NCI-H1092 (cell line): ENCODE data around the gene CERS3.

Source experiments
- DNase-seq: peaks from one replicate; lab custom pipeline; 2025; lab: John Stamatoyannopoulos, UW

Gene CERS3

DNA sequence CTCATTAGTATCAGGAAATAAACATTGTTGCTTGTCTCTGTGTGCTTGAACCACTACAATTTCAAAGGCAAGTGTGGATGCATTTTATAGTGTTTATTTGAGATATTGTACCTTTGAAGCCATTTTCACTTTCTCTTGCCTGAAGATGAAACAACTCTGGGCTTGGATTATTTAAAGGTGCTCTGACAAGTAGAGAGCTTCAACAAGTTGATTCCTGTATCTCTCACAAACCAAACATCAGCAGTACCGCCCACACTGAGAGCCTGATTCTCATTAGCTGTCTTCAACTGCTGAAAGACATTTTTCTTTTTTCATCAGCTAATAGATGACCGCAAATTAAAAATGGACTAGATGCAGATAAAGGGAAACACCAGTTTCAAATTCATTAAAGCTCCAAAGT lies 806 bp upstream of the CERS3 start:
- DNase-seq, result no peak

DNA sequence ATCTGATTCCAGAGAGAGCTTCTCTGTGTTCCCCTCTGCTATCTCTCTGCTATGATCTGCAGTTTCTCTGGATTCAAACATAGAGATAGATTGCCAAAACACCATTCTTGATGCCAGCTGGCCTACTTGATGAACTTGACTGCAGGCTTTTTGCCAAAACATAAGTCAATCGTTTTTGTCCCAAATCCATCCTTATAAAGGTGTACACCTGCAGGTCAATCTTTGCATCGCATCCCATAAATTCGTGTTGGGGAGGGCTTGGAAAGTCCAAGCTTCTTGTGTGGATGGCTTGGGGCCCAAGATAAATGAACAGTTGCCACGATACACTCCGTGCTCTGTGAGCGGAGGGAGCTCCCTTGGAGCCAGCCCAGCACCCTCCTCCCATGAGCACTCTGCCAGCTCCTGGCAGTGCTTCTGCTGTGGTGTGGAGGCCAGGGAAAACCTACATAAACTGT lies 2.7 kb downstream of the CERS3 start:
- peak; percentile 72 for DNase-seq

DNA sequence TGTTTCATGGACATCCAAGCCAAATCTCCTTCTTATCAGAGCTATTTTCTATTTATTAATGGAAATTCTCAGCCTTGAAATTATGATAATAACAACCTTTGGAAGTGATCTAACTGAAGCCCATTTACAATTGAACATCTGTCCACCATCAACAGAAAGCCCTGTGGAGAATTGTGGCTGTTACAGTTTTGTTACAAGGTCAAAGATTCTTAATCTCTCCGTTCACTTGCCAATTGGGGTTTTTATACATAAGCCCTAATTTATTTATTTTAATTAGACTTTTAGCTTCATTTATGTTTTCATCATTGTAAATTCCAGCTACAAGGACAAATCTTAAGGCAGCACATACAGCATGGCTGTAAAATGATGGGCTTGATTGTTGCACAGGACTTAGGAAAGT lies 3.3 kb downstream of the CERS3 start:
- no peak for DNase-seq

DNA sequence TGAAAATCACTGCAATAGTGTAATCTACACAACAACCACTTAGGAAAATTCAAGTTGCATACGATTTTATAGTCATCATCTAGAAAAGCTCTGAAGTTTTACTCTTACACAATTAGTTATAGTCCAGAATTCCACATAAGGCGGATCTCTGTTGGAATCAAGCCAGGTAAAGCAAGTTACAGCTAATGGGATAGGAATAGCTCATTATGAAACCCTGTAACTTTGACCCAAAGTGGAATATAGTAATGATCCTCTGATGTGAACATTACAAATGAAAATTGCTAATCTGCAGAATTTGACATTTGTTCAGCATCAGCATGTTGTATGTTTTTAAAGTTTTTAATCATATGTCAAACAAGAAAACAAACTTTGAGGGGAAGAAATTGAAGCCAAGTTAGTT lies 4.4 kb downstream of the CERS3 start:
- no peak for DNase-seq

DNA sequence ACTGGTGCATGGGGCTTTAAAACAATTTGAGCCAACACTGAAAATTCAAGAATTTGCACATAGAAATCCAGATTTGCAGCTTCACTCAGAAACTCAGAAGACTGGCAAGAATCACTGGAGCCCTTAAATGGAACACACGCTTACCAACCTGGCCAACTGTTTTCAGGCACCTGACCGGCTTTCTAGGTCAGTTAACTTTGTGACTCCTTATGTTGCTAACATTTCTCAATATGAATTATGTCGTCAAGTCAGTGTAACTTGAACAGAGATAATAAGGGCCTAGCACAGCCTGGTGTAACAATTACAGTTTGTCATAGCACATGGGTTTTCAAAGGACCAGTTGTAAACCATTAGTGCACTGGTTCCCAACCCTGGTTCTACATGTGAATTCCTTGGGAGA lies 6.8 kb downstream of the CERS3 start:
- no peak for DNase-seq

DNA sequence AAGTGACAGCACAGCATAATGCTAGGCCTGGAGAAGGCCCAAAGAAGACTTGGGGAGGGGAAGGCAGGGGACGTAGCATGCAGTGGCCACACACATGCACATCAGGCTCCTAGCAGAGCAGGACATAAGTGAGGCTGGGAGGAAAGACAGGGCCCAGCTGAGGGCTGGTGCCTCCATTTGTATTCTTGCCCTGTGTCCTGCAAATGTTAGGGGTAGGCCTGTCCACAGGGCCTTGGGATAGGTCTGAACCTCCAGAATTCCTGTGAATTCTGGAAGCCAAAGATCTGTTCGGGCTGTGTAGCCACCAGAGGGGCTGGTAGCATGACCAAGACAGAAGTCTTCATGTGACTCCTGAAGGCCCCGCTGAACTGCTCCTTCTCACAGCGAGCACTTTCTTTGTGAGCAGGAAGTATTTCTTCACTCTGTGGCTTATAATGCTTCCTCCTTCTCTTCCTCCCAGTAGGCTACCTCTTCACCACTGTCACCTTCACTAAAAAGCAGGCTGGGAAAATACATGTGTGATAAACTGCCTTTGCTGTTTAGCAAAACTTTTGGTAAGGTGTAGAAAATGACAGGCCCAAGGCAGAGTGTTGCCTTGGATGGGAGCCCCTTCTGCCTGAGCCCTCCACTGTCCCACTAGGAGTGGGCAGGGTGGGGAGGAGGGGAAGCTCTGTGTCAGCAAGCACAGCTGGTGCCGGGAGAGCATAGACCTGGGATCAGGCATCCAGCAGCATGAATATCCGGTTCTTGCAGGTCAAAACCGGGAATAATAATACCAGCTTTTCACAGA lies 8.4 kb downstream of the CERS3 start:
- no peak for DNase-seq

DNA sequence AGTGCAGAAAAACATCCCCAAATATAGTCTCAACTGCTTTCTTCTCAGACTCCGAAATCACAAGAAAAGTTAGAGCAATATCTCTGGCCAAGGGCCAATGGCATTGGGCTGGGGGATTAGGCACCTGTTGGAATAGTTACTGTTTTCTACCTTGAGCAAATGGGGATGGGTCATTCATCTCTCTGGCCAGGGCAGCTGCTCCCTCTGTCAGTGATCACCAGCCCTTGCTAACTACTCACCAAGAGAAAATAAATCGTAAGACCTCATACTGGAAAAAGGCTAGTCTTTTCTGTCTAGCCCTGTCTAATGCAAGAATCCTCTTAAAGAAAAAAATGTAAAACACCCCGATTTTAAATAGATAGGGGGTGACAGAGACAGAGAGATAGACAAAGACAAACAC lies 10.9 kb downstream of the CERS3 start:
- no peak for DNase-seq

DNA sequence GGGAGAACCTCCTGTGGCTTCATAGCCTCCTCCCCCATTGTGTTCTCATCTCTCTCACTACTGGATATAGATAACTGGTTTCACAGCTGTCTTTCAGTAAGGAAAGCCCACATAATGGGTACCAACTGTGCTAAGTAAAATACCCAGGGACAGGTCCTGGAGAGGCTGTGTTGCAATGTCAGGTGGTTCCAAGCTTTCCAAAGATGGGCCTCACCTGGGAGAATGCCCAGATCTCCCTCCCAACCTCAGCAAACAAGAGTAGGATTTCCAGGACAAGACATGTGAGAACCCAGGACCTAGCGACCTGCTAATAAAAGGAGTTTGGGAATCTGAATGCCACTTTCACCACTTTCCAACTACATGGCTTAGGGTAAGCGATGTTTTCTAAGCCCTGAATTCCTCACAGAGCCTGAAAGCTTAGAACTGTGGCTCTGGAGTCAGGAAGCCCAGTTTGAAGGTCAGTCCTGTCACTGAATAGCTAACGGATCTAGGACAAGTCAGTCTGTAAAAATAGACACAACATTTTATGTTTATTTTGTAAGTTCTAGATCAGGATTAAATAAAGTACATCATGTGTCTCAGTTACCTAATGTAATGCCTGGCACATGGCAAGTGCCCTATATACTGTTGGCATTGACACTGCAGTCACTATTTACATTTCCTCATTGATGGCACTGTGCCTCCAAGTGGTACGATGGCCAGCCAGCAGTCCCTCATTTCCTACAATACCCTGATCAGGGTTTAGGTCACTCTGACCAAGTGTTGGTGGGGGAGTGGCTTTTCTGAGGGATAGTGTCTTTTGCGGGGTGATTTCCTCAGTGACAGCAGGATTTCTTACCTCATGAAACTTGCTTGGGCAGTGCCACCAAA lies 11.9 kb downstream of the CERS3 start:
- DNase-seq, result peak; percentile 3

DNA sequence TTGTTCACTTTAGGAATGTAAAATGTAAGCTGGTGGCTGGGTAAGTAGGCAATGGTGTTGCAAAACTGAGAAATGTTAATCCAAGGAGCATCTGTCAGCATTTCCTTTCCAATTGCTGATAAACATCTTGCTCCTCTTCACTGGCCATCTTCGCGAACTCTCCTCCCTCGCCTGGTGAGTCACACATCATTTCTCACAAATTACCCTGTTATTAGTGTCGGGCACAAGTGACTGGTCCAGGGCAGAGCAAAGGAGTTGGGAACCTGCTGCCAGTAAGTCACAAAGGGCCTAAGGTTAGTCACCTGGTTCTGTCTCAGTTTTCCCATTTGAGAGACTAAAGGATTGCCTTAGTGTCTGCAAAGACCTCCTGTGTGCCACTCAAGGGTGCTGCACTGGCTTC lies 13.0 kb downstream of the CERS3 start:
- no peak for DNase-seq

DNA sequence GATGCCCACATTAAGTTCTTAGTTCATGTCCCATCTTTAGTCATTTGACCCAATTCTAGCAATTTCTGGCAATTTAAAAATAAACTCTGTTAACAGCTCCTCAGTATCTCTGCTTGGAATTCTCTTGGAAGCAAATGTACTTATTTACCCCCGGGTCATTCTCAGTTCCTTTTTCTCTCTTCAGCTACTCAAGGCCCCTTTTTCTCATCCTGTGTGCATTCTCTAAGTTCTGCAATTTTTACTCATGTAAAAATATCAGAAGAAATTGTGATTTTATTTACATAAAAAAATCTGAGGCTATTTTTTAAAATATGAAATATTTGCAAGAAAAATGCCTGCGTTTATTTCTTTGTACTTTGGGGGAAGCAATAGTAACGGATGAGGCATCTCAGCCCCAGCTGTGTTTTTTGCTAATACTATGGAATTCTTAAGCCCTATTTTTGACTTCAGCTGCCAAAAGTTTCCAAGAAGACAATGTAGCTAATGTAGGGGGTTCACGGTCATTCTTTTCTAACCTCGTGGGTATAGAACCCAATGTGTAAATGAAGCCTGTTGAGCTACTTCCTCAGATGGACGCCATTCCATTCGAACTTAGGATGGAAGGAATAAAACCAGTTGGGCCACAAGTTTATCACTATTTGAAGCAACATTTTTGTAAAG lies 20.0 kb downstream of the CERS3 start:
- no peak for DNase-seq

DNA sequence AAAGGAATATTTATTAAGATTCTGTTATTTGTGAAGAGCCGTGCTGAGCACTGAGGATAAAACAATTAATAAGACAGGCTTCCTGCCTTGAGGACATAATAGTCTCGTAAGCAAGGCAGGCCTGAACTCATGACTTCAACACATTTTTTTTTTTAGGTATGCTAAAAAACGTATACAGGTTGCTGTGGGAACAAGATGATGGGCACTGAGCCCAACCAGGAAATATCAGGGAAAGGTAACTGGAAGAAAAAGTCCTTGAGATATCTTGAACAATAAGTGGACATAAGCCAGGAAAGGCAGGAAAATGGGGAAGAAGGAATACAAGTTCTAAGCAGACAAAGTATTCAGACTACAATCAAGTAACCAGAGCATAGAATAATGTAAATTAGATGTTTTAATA lies 26.1 kb downstream of the CERS3 start:
- DNase-seq, result no peak

DNA sequence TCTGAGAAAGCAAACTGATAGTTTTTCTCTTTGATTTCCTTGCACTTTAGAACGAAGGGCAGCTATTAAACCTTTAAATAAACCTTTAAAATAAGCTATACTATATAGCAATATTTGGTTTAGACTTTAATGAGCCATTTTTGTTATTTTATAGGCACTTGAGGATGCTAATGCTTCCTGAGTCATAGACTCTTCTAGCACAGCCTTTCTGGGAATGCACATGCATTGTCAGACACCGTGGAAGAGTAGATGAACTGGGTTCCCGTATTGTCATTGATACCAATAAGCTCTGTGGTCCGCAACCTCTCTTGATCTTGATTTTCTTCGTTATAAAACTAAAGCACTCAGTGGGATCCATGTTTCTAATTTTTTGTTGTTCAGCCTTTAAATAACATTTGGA lies 27.6 kb downstream of the CERS3 start:
- no peak for DNase-seq

DNA sequence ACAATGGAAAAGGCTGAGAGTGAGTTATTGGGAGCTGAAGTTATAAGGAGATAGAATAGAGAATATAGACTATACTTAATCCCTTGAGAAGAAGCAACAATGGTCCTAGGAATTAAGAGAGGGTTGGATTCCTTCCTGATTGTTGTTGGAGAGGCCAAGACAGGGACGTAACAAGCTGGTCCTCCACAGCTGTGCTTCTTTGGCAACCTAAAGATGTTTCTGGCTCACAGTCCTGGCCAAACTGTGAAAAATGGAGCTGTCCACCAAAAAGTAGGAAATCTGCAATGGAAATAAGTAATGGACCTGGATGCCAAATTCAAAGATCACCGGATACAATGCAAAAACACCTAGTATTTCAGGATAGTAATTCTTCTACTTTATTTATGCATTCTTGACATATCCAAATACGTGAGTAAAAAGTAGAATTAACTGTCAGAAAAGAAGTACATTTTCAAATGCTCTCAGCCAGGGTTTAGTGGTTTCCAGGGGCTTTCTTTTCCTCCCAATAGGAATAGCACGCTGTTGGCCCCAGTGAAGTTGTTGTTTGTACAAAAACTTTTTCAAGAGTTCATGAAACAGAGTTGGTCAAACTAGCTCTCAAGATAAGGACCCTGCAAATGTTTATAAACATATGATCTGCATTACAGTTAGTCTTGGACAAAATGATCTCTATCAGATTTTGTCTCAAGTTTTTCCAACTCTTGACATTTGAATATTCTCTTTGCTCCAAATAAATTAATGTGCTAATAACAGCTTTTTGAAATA lies 28.3 kb downstream of the CERS3 start:
- DNase-seq, result no peak

DNA sequence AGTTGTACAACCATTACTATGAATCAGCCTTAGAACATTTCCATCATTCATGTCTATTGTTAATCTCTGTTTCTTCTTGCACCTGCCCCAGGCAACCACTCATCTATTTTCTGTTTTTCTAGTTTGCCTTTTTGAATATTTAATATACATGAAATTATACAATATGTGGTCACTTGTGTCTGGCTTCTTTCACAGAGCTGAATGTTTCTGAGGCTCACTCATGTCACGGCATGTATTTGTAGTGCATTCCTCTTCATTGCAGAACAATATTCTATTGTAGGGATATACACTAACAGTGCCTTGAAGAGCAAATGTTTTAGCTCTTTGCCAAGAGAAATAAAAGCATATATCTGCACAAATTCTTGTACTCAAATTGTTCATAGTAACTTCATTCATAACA lies 32.9 kb downstream of the CERS3 start:
- no peak for DNase-seq

DNA sequence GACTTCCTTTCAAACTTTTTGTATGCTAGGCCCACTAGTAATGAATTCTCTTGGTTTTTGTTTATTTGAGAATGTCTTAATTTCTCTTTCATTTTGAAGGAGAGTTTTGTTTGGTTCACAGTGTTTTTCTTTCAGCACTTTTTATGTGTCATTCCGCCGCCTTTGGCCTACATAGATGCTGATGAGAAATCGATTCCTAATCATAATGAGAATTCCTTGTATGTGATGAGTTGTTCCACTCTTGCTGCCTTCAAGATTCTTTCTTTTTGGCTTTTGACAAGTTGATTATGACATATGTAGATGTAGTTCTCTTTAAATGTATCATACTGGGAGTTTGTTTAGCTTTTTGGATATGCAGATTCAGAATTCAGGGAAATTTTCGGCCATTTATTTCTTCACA lies 35.5 kb downstream of the CERS3 start:
- DNase-seq, result no peak

DNA sequence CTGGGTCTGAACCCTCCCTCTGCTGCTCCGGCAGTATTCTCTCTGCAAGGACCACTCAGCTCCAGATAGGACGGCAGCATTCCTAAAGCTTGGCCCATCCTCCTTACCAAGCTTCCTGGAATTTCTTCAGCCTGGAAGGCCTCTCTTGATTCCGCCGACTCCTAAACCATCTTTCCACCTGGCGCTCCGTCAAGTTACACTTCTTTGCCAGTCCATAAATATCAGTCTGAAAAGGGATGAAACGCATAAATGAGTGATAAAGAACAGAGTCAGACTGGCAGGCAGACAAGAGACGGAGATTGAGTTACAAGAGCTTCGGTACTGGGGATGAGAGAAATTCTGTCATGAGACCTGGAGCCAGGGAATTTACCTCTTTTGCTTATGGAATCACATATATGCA lies 44.3 kb downstream of the CERS3 start:
- no peak for DNase-seq

DNA sequence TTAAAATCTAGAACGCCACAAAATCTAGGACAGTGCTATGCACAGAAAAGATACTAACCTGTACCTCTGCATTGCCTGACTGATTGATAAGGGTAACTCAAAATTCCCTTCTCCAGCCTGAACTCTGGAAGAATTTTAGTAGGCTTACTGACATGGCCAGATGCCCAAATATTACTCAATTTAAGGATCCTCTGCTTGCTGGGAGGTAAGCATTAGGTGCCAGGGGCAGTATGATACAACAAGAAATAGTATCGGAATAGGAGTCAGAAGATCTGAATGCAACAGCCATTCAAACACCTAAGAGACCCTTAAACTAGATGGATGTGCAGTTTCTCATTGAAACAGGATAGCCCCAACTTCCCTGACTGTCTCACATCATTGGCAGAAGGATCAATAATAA lies 45.4 kb downstream of the CERS3 start:
- DNase-seq, result no peak

DNA sequence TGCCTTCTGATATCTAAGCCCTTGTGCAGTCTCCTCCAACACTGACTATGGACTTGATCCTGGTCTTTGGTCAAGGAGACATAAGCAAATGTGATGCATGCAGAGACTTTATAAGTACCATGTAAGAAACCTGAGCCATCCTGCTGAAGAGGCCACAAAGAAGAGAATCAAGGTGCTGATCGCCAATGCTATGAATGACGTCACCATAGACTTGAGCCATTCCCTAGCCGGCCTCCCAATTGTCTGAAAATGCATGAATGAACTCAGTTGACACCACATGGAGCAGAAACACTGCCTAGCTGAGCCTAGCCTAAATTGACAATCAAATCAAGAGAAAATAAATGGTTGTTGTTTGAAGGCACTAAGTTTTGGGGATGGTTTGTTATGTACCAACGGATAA lies 51.9 kb downstream of the CERS3 start:
- DNase-seq, result no peak

DNA sequence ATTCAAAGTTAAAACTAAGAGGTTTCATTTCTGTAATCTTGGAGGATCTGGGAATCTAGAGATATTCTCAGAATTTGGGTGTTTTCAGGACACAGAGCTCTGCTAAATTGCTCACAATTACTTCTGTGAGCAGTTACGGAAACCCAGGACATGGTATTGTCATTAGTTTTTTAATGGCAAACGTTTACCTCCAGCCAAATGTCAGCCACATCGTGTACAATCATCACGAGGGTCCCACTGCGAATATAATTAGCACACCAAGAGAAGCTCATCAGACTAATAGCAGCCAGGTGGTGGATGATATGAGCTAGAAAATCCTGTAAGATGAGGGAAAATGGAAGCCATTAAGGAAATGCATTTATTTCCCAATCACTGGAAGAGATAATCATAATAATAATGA lies 56.0 kb downstream of the CERS3 start:
- DNase-seq, result no peak

DNA sequence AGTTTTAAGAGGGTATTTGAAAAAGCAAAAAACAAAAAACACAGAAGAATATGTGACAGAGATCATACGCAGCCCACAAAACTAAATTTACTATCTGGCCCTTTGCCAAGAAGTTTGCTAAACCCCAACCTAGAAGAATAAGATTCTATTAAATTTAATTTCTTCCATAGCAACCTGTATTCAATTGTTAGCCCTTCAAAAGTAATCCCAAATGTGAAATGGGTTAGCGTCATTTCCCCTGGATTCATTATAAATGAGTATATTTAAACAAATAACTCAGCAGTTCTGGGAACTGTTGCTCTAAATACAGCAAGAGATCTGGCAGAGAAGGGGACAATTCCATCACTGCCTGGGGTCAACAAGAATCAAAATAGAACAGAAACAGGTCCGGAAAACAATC lies 56.8 kb downstream of the CERS3 start:
- DNase-seq, result no peak

DNA sequence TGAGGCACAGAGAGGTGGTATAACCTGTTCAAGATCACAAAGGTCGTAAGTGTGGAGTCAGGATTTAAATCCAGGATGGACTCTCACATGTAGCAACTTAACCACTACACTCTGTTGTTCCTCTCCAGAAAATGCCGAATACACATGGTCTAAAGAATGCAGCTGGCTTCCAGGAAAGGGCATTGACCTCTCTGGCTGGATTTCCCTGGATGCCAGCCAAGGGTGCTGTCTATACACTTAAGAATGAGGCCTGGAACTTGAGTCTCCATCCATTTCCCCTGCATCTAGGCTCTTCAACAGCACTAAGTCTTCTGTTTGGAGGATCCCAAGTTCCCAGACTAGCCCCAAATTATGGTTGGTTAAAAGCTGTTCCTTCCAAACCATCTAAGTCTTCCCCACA lies 60.5 kb downstream of the CERS3 start:
- no peak for DNase-seq

DNA sequence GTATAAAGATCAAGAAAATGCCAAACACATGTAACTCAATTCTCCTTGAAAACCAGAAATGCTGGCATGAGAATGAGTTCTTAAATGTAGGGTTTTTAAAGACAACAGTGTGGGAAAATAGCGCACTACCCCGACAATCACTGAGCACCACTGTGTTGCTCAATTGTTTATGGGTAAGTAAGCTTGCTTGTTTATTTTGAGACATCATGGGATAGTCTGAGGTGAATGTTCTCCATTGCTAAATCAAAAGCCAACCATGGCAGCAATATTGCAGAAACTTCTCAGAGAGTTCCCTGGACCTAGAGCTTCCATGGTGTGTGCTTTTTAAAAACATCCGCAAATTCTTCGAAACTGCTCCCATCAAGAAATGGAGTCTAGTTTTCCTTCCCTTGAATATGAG lies 62.7 kb downstream of the CERS3 start:
- DNase-seq, result no peak
